Transverse colon (tissue), 4 donors: Measurements from ENCODE around the gene TH. TPM values are rescaled to one million over a fixed set of nuclear protein-coding genes. Genes with fewer than 3 reads are reported as not detected.

Experiments used
- DNase-seq: peaks from one replicate; pipeline ENCODE4 v3.0.0-alpha.2; 2019
- H3K27ac ChIP-seq, 4 donors: fragments of 200-600 bp; sonication (generic); 2 replicates each; pipeline ENCODE4 v1.5.1; 2016 to 2018; ENCODE audit warnings: inconsistent platforms in 4 of 4
- H3K27me3 ChIP-seq: fragments of 200-600 bp; sonication (generic); 2 replicates; pipeline ENCODE4 v1.5.1; 2017; ENCODE audit warnings: inconsistent platforms
- H3K36me3 ChIP-seq, 4 donors: fragments of 200-600 bp; sonication (generic); 2 replicates each; pipeline ENCODE4 v1.5.1; 2017 to 2019; ENCODE audit warnings: inconsistent platforms in 4 of 4
- H3K4me1 ChIP-seq, 4 donors: fragments of 200-600 bp; sonication (generic); 2 replicates each; pipeline ENCODE4 v1.5.1; 2017 to 2020; ENCODE audit warnings: inconsistent platforms in 4 of 4
- H3K4me3 ChIP-seq, 4 donors: fragments of 200-600 bp; sonication (generic); 1 replicate in 1 of 4; 2 replicates in 3 of 4; pipeline versions ENCODE4 v1.5.1 to v1.6.1; 2017 to 2019; ENCODE audit warnings: inconsistent platforms in 4 of 4
- H3K9me3 ChIP-seq, 2 donors: fragments of 200-600 bp; sonication (generic); 2 replicates each; pipeline ENCODE4 v1.5.1; 2017 to 2019; ENCODE audit warnings: inconsistent platforms in 2 of 2
- EP300 ChIP-seq: sonication (generic); formaldehyde crosslinking; IDR thresholded peaks from one replicate; pipeline ENCODE4 v1.6.1; 2017; ENCODE audit warnings: antibody characterized with exemption, low read depth
- POLR2A ChIP-seq: fragments of 450-650 bp; IDR thresholded peaks from one replicate; pipeline ENCODE4 v1.6.1; 2016; ENCODE audit warnings: antibody characterized with exemption, mild to moderate bottlenecking, moderate library complexity
- POLR2AphosphoS5 ChIP-seq, 3 donors: sonication (generic); formaldehyde crosslinking; IDR thresholded peaks; one replicate each; pipeline ENCODE4 v1.6.1; 2016; ENCODE audit warnings: antibody characterized with exemption in 3 of 3
- WGBS, 2 donors: methylation state at CpG; one replicate each; pipeline ENCODE4 v1.1.5; 2018; ENCODE audit warnings: low coverage in 1 of 2; 5-methylcytosine and 5-hydroxymethylcytosine counted together
- in situ Hi-C, 4 donors: fragments of 200-750 bp; cut with MboI; loops; one replicate each; pipeline versions ENCODE4 v1.15.0 to v1.15.1; 2017; ENCODE audit warnings: low sequenced_read_pairs in 3 of 4, low pct_ligation_motif_present in 1 of 4, low pct_unique_long_range_greater_than_20kb in 1 of 4
- intact Hi-C: fragments of 100-400 bp; cut with DNase I; formaldehyde crosslinking; loops from one replicate; pipeline ENCODE4 v1.15.1; 2023; ENCODE audit warnings: low total_unique reads
- total RNA-seq, 4 donors: library from RNA; depleted of rRNA; stranded (reverse); fragments of >200 nt; gene quantifications; one replicate each; pipeline ENCODE4 v1.1.0, GENCODE V29; 2016
- TF ChIP-seq, protein P1 (sequence below), 5 experiments: fragments of 200-600 bp in 3 of 5; fragments of 450-650 bp in 2 of 5; sonication (generic) in 3 of 5; IDR thresholded peaks; 1 replicate in 2 of 5; 2 replicates in 3 of 5; pipeline ENCODE4 v1.5.1; 2016 to 2017; ENCODE audit warnings: antibody characterized with exemption in 5 of 5, inconsistent platforms in 3 of 5, mild to moderate bottlenecking in 2 of 5, moderate library complexity in 1 of 5

TH gene
- total RNA-seq, 4 donors from 2014 or later, result not detected

DNA sequence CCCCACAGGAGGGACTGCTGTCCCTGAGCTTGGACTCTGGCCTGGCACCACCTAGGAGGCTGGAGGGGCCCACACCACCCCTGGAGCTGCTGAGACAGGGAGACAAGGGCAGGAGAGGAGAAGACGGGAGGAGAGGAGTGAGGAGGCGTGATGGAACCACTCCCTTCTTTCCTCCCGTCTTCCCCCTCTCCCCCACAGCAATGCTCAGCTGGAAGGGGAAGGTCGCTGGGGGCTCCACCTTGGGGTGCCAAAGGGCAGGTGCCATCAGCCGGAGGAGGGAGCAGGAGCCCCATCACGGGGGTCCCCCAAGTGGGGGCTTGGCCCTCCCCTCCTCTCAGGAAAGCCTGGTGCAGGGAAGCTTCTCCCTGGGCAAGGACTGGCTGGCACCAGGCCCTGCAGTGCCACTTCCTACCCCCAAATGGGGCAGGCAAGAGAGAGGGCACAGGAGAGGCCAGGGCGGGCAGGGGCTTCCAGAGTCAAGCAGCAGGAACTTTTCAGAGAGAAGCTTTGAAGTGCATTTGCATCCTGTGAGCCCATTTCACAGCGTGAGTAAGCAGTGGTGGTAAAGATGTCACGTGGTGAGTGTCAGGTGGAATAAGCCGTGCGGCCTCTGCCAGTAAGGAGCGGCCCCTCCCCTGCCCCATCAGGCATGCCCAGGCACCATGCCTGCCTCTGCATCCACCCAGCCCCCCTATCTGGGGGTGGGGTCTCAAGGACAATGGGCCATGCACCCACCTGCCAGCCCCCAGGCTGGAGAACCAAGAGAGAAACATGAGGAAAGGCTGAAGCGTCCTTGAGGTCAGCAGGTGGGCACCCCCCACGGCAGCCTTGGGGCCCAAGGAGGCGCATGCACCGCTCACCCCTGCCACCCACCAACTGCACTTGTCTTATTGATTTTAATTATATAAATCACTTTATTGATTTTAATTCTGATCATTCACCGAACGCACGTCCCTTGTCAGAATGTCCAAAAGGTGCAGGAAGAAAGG lies 37.3 kb downstream of the TH start:
- in situ Hi-C loops (no loop called here), intact Hi-C loops (no loop called here)
- WGBS, 2 donors, result 58 to 70% methylated on average over 6 to 19 of the region's 19 CpGs
- H3K27ac ChIP-seq, result no peak overlapping the region
- H3K4me3 ChIP-seq, result no peak overlapping the region
- peaks cover 67% of the 10 kb centered on the region for H3K27me3 ChIP-seq
- no peaks in the 10 kb centered on the region for H3K36me3 ChIP-seq
- TF ChIP-seq POLR2AphosphoS5 (IDR thresholded peaks at IDR 0.05), result no peak
- TF ChIP-seq EP300, result no peak
- TF ChIP-seq, protein P1, sequence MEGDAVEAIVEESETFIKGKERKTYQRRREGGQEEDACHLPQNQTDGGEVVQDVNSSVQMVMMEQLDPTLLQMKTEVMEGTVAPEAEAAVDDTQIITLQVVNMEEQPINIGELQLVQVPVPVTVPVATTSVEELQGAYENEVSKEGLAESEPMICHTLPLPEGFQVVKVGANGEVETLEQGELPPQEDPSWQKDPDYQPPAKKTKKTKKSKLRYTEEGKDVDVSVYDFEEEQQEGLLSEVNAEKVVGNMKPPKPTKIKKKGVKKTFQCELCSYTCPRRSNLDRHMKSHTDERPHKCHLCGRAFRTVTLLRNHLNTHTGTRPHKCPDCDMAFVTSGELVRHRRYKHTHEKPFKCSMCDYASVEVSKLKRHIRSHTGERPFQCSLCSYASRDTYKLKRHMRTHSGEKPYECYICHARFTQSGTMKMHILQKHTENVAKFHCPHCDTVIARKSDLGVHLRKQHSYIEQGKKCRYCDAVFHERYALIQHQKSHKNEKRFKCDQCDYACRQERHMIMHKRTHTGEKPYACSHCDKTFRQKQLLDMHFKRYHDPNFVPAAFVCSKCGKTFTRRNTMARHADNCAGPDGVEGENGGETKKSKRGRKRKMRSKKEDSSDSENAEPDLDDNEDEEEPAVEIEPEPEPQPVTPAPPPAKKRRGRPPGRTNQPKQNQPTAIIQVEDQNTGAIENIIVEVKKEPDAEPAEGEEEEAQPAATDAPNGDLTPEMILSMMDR (IDR thresholded peaks at IDR 0.05), result no peak
- TF ChIP-seq POLR2A, result no peak
- peaks cover 0 to 20% (median 6%) of the 10 kb centered on the region in 4 donors for H3K4me1 ChIP-seq
- DNase-seq, result no peak
- no peaks in the 10 kb centered on the region for H3K9me3 ChIP-seq

GRCh38 chr11:2133241-2134021 lies 38.2 kb downstream of the TH start:
- TF ChIP-seq POLR2AphosphoS5 (IDR thresholded peaks at IDR 0.05) (no peak), EP300 (no peak), POLR2A (no peak)
- TF ChIP-seq, protein P1 (IDR thresholded peaks at IDR 0.05), result no peak
- no peaks in the 10 kb centered on the region for H3K9me3 ChIP-seq
- no peak overlapping the region for H3K4me3 ChIP-seq
- in situ Hi-C loops, result no loop called here
- intact Hi-C loops, result no loop called here
- WGBS, 2 donors, result 56 to 100% methylated on average over 1 to 33 of the region's 33 CpGs
- no peak overlapping the region for H3K27ac ChIP-seq
- DNase-seq, result no peak
- H3K36me3 ChIP-seq, result no peaks in the 10 kb centered on the region
- peaks cover 0 to 14% (median 3%) of the 10 kb centered on the region in 4 donors for H3K4me1 ChIP-seq
- peaks cover 59% of the 10 kb centered on the region for H3K27me3 ChIP-seq

- intact Hi-C loops, result no loop called here
- in situ Hi-C loops, result no loop called here
- H3K27me3 ChIP-seq, result peaks cover 53% of the 10 kb centered on the region
Measured at GRCh38 chr11:2132874-2133240, 38.8 kb downstream of the TH start.

More at GRCh38 chr11:2132874-2133240, 38.8 kb downstream of the TH start:
- DNase-seq, result no peak
- no peaks in the 10 kb centered on the region for H3K9me3 ChIP-seq
- H3K4me3 ChIP-seq, result no peak overlapping the region
- no peak overlapping the region for H3K27ac ChIP-seq
- H3K36me3 ChIP-seq, result no peaks in the 10 kb centered on the region
- H3K4me1 ChIP-seq, result peaks cover 0 to 10% (median 3%) of the 10 kb centered on the region in 4 donors
- 44% methylated on average over 17 of the region's 24 CpGs; no CpG with 5 or more reads in 1 of the 2 donors for WGBS, 2 donors
- TF ChIP-seq, protein P1 (IDR thresholded peaks at IDR 0.05), result no peak
- TF ChIP-seq POLR2AphosphoS5 (IDR thresholded peaks at IDR 0.05) (no peak), POLR2A (no peak), EP300 (no peak)
